ENCODE results near the gene GMDS.

GRCh38 chr6:1605004-1605892, 640.2 kb downstream of the GMDS start:
- TF ChIP-seq CTCF (conservative IDR thresholded peaks at IDR 0.05 in 1 of 2, IDR thresholded peaks at IDR 0.05 in 1 of 2; ENCODE audit: low read depth in 1 of 2, low read length in 2 of 2) (no peak), EZH2 (IDR thresholded peaks at IDR 0.05; ENCODE audit: low read length, missing control alignments) (peak; percentile 95)

Data from fibroblast of lung (primary cell).